GM19240 (cell line): ENCODE measurements around the gene HS3ST6.
"Not testable (repeated sequence)": the region's sequence is repeated elsewhere in the genome, so short reads cannot be mapped to it uniquely, and the experiment has no call there.

Experiments
- DNase-seq: peaks from one replicate; pipeline ENCODE4 v3.0.0; 2011; ENCODE audit warnings: low spot score; ENCODE audit not compliant: insufficient read length

Gene HS3ST6

GRCh38 chr16:1946495-1947368 lies 28.5 kb upstream of the HS3ST6 start:
- no peak for DNase-seq

- DNase-seq: no peak
Measured at GRCh38 chr16:1945559-1946391, 27.6 kb upstream of the HS3ST6 start.

GRCh38 chr16:1944612-1945199 lies 26.5 kb upstream of the HS3ST6 start:
- no peak for DNase-seq

- DNase-seq: peak; percentile 100
Measured at GRCh38 chr16:1942810-1943726, 24.9 kb upstream of the HS3ST6 start, which contains the start of gene MSRB1. Gene MSRB1, minus strand, starts transcription at chr16:1943199. Its CDS starts 43 bp downstream, at chr16:1943156.

GRCh38 chr16:1942047-1942809 lies 24.0 kb upstream of the HS3ST6 start:
- no peak for DNase-seq

GRCh38 chr16:1941162-1942046 lies 23.2 kb upstream of the HS3ST6 start:
- no peak for DNase-seq

GRCh38 chr16:1940273-1941161 lies 22.3 kb upstream of the HS3ST6 start:
- no peak for DNase-seq

- DNase-seq: not testable (repeated sequence)
Measured at GRCh38 chr16:1939833-1940232, 21.6 kb upstream of the HS3ST6 start.

- DNase-seq: no peak
Measured at GRCh38 chr16:1938910-1939309, 20.7 kb upstream of the HS3ST6 start.

GRCh38 chr16:1938316-1938715 lies 20.1 kb upstream of the HS3ST6 start:
- no peak for DNase-seq

- DNase-seq: no peak
Measured at GRCh38 chr16:1936945-1937479, 18.8 kb upstream of the HS3ST6 start.

- DNase-seq: no peak
Measured at GRCh38 chr16:1933097-1933661, 15.0 kb upstream of the HS3ST6 start.

GRCh38 chr16:1932050-1933028 lies 14.1 kb upstream of the HS3ST6 start:
- DNase-seq: no peak

GRCh38 chr16:1930338-1930720 lies 12.1 kb upstream of the HS3ST6 start:
- DNase-seq: no peak

GRCh38 chr16:1929578-1930337 lies 11.5 kb upstream of the HS3ST6 start:
- peak; percentile 96 for DNase-seq

GRCh38 chr16:1929105-1929504 lies 10.9 kb upstream of the HS3ST6 start:
- no peak for DNase-seq
